DND-41 (cell line): ENCODE data around the gene PREX1.

Experiments used
- ATAC-seq: fragments of 200-7000 bp; cut with Tn5 transposase; 3 replicates; pipeline ENCODE4 v1.9.1; 2021; ENCODE audit warnings: low read depth; ENCODE audit not compliant: insufficient read depth
- DNase-seq: peaks from one replicate; pipeline ENCODE4 v3.0.0-alpha.2; 2020
- H2AFZ ChIP-seq: 2 replicates; pipeline ENCODE4 v1.6.0; 2012; ENCODE audit warnings: low read depth, low read length
- H3K27ac ChIP-seq: 2 replicates; pipeline ENCODE4 v1.5.1; 2012; ENCODE audit warnings: low read length, inconsistent platforms
- H3K27me3 ChIP-seq: fragments of 200-600 bp; sonication (generic); 2 replicates; pipeline ENCODE4 v1.6.0; 2012; ENCODE audit warnings: low read length, mild to moderate bottlenecking, inconsistent platforms; ENCODE audit not compliant: insufficient read depth, poor library complexity
- H3K36me3 ChIP-seq: 2 replicates; pipeline ENCODE4 v1.5.1; 2012; ENCODE audit warnings: low read length, inconsistent platforms; ENCODE audit not compliant: insufficient read depth
- H3K4me1 ChIP-seq: 2 replicates; pipeline ENCODE4 v1.5.1; 2012; ENCODE audit warnings: mild to moderate bottlenecking, low read length; ENCODE audit not compliant: insufficient read depth
- H3K4me2 ChIP-seq: 2 replicates; pipeline ENCODE4 v1.6.0; 2012; ENCODE audit warnings: mild to moderate bottlenecking, moderate library complexity, low read length, inconsistent platforms; ENCODE audit not compliant: insufficient read depth
- H3K4me3 ChIP-seq, 2 experiments: fragments of 200-600 bp in 1 of 2; shearing (Covaris generic) in 1 of 2; 2 replicates each; pipeline ENCODE4 v1.5.1; 2012 to 2016; ENCODE audit warnings: inconsistent platforms in 2 of 2, low read length in 2 of 2, mild to moderate bottlenecking in 2 of 2, low read depth in 1 of 2, moderate library complexity in 1 of 2
- H3K79me2 ChIP-seq: 2 replicates; pipeline ENCODE4 v1.6.0; 2012; ENCODE audit warnings: low read length, inconsistent platforms; ENCODE audit not compliant: insufficient read depth
- H3K9ac ChIP-seq: 2 replicates; pipeline ENCODE4 v1.6.0; 2012; ENCODE audit warnings: low read depth, mild to moderate bottlenecking, inconsistent platforms, low read length, moderate library complexity
- H3K9me3 ChIP-seq: 2 replicates; pipeline ENCODE4 v1.5.1; 2012; ENCODE audit warnings: low read length, moderate library complexity, mild to moderate bottlenecking, inconsistent platforms; ENCODE audit not compliant: insufficient read depth, severe bottlenecking
- H4K20me1 ChIP-seq: 2 replicates; pipeline ENCODE4 v1.6.0; 2012; ENCODE audit warnings: low read length; ENCODE audit not compliant: insufficient read depth
- CTCF ChIP-seq: IDR thresholded peaks from 2 replicates; pipeline ENCODE4 v1.5.1; 2012; ENCODE audit warnings: borderline replicate concordance, low read length, moderate library complexity, mild to moderate bottlenecking; ENCODE audit not compliant: poor library complexity, severe bottlenecking; ENCODE audit errors: extremely low read depth
- EZH2 ChIP-seq: IDR thresholded peaks from 3 replicates; pipeline ENCODE4 v1.6.1; 2012; ENCODE audit warnings: borderline replicate concordance, low read depth, mild to moderate bottlenecking, moderate library complexity, low read length, inconsistent platforms; ENCODE audit not compliant: severe bottlenecking

The PREX1 gene

GRCh38 chr20:48725555-48725991 is 102.2 kb downstream of the PREX1 start:
- Histone ChIP-seq H3K36me3 (no peaks in the 10 kb centered on the region), H3K4me1 (no peaks in the 10 kb centered on the region), H3K27ac (no peak overlapping the region), H3K27me3 (no peaks in the 10 kb centered on the region), H3K9me3 (no peaks in the 10 kb centered on the region), H2AFZ (no peak overlapping the region), H3K4me2 (no peak overlapping the region), H3K9ac (no peak overlapping the region), H3K79me2 (no peaks in the 10 kb centered on the region), H4K20me1 (no peaks in the 10 kb centered on the region), H3K4me3 (no peak overlapping the region)
- peak; percentile 20 for DNase-seq
- peak; percentile 41; the same call in 1 of the 3 replicates for ATAC-seq
- TF ChIP-seq CTCF (no peak), EZH2 (no peak)

GRCh38 chr20:48724891-48725554 is 102.8 kb downstream of the PREX1 start:
- no peak for DNase-seq
- H3K79me2 ChIP-seq: no peaks in the 10 kb centered on the region
- no peaks in the 10 kb centered on the region for H4K20me1 ChIP-seq
- no peak overlapping the region for H3K9ac ChIP-seq
- H2AFZ ChIP-seq: no peak overlapping the region
- peaks cover under 1% of the 10 kb centered on the region; the same call in 1 of the 2 replicates for H3K4me1 ChIP-seq
- no peaks in the 10 kb centered on the region for H3K36me3 ChIP-seq
- no peak for ATAC-seq
- no peak overlapping the region for H3K27ac ChIP-seq
- H3K4me3 ChIP-seq: no peak overlapping the region
- H3K27me3 ChIP-seq: no peaks in the 10 kb centered on the region
- no peak overlapping the region for H3K4me2 ChIP-seq
- TF ChIP-seq EZH2 (no peak), CTCF (no peak)
- no peaks in the 10 kb centered on the region for H3K9me3 ChIP-seq

- H3K27ac ChIP-seq: no peak overlapping the region
- H3K36me3 ChIP-seq: no peaks in the 10 kb centered on the region
- no peak overlapping the region for H2AFZ ChIP-seq
- TF ChIP-seq EZH2 (no peak), CTCF (no peak)
- DNase-seq: no peak
- H3K27me3 ChIP-seq: no peaks in the 10 kb centered on the region
- no peak overlapping the region for H3K4me2 ChIP-seq
- H3K9ac ChIP-seq: no peak overlapping the region
- ATAC-seq: no peak
- no peaks in the 10 kb centered on the region for H4K20me1 ChIP-seq
- no peaks in the 10 kb centered on the region for H3K9me3 ChIP-seq
- no peaks in the 10 kb centered on the region for H3K79me2 ChIP-seq
- H3K4me1 ChIP-seq: peaks cover 7% of the 10 kb centered on the region
- no peak overlapping the region for H3K4me3 ChIP-seq
Observed at GRCh38 chr20:48724382-48724781, 103.4 kb downstream of the PREX1 start.
